GM12801 (cell line): ENCODE data around the gene SLC9C1.

Experiments
- CTCF ChIP-seq: IDR thresholded peaks from one replicate; pipeline ENCODE4 v1.5.1; 2011; ENCODE audit warnings: control low read depth; ENCODE audit not compliant: insufficient read length; ENCODE audit errors: extremely low read depth

The SLC9C1 gene

GRCh38 chr3:112334691-112335433, 40.8 kb upstream of the SLC9C1 start:
- no peak for TF ChIP-seq CTCF

- no peak for TF ChIP-seq CTCF
Observed at GRCh38 chr3:112333381-112334317, 39.6 kb upstream of the SLC9C1 start.

- TF ChIP-seq CTCF: no peak
Observed at GRCh38 chr3:112333002-112333380, 39.0 kb upstream of the SLC9C1 start, which contains the start of gene CD200. TSS of gene CD200 (plus strand) at chr3:112333156. CDS start at chr3:112333213, 57 bp downstream.

- TF ChIP-seq CTCF: no peak
Observed at GRCh38 chr3:112331851-112332250, 37.8 kb upstream of the SLC9C1 start.

- no peak for TF ChIP-seq CTCF
Observed at GRCh38 chr3:112327371-112327951, 33.4 kb upstream of the SLC9C1 start.

- TF ChIP-seq CTCF: no peak
Observed at GRCh38 chr3:112321867-112322652, 28.0 kb upstream of the SLC9C1 start.
